ENCODE results near the gene TNFRSF1B. TPM values are rescaled to one million over a fixed set of nuclear protein-coding genes. Genes with fewer than 3 reads are reported as not detected.
A peak's percentile ranks its signal among the peaks of the same experiment; 100 is the strongest.

The TNFRSF1B gene
- polyA plus RNA-seq, 1 donor, result 11.8 TPM

DNA sequence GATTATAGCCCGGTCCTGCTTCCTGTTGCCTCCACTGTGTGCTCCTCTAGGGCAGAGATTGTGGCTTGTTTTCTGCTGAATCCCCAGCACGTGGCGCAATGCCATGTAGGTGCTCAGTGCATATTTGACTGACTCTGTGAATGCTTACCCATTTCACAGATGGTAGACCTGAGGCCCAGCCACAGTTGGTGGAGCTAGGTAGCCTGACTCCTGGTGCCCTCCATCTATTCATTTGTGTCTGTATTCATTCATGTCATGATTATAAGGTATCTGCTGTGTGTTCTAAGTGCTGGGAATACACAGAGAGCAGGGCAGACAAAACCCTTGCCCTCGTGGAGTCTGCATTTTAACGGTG lies 22.5 kb downstream of the TNFRSF1B start:
- DNase-seq (ENCODE audit: low read depth), result no peak

DNA sequence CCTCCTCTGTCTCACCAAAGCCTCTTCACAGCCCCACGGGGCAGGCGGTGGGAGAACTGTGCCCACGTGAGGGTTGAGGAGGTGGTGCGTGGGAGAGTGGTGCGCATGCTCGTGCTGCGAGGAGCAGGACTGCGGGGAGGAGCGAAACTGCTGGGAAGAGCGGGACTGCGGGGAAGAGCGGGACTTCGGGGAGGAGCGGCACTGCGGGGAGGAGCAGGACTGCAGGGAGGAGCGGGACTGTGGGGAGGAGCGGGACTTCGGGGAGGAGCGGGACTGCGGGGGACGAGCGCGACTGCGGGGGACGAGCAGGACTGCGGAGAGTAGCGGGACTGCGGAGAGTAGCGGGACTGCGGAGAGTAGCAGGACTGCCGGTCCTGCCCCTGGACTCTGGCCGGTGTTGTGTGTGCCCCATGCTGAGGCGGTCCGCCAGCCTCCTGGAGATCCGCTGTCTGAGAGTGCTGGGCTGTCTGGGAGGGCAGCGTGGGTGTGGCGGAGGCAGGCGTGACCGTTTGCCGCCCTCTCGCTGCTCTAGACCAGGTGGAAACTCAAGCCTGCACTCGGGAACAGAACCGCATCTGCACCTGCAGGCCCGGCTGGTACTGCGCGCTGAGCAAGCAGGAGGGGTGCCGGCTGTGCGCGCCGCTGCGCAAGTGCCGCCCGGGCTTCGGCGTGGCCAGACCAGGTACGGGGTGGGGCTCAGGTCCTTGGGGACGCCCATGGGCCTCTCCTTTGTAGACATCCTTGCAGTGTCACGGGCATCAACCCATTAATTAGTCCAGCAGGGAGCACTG lies 24.6 kb downstream of the TNFRSF1B start:
- DNase-seq (ENCODE audit: low read depth), result no peak

DNA sequence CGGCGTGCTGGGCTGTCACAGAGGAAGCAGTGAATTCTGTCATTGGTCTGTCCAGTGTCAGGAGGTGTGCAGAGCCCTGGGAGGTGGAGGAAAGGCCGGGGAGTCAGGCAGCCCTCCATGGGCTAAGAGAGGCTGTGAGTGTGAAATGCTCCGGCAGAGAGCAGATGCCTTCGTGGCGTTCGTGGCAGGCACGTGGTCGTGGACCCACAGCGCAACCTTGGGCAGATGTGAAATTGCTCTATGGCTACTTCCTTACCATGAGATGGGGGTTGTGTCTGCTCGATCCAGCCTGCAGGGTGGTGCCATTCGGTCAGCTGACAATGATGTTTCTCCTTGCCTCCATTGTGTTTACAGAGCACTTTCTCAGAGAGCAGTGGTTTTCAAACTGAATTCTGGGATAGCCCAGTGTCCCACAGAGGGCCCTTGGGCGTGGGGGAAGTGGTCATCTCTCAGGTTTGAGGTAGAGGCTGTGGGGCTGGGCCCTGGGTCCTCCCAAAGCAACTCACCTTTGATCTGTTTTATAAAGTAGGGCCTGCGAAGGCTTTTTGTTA lies 27.9 kb downstream of the TNFRSF1B start:
- DNase-seq (ENCODE audit: low read depth), result no peak

DNA sequence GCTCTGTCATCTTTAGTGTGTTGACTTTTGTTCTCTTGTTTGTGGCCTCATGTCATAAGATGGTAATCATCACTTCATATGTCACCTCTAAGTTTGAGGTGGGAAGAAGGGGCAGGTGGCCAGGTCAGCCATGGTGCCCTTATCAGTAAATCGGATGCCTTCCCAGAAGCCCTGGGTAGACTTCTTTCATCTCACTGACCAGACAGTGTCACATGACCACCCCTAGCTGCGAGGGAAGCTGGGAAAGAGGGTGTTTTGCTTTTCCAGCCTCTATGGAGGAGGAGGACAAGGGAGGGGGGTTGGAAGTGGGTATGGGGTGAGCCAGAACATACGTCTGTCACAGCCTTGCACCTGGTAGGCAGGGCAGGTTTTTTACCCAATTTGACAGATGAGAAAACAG lies 28.6 kb downstream of the TNFRSF1B start:
- no peak for DNase-seq (ENCODE audit: low read depth)

DNA sequence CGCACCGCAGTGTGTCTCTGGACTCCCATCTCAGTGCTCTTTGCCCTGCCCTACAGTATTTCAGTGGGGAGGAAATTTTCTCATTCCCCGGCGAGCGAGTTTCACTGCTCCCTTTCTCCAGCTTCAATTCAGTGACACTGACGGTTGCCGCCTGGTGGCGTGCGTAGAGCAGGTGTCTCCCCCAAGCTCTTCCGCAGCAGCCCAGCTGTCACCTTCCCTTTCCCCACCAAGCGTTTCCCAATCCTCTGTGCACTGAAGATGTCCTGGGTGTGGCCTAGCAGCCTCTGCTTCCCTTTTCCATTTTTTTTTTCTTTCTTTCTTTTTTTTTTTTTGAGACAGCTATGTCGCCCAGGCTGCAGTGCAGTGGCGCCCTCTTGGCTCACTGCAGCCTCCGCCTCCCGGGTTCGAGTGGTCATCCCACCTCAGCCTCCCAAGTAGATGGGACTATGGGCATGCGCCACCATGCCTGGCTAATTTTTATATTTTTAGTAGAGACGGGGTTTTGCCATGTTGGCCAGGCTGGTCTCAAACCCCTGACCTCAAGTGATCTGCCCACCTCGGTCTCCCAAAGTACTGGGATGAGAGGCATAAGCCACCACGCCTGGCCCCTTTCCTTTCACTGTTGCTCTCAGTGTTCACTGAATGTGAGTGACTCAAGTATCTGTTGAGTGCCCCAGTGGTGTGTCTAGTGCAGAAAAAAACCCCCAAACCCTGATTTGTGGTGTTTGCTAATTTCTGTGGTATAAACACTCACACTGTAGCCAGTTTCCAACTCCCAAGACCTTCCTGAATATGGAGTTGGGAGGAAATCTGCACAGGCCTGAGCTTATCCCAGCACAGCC lies 30.1 kb downstream of the TNFRSF1B start:
- no peak for DNase-seq (ENCODE audit: low read depth)

DNA sequence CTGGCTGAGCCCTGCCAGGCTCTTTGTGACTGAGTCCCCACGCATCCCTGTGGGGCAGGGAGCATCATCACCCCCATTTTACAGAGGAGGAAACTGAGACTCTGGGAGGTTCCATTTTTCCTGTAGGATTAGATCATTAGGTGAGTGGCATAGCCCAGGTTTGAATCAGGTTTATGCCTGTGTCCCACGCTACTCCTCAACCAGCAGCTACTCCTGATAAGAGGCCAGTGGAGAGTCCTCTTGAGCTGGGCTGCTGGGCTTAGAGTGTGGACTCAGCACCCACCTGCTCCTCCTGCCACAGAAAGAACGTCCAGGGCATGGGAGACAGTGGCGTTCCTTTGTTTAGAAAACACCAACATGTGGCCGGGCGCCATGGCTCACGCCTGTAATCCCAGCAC lies 30.7 kb downstream of the TNFRSF1B start:
- no peak for DNase-seq (ENCODE audit: low read depth)

DNA sequence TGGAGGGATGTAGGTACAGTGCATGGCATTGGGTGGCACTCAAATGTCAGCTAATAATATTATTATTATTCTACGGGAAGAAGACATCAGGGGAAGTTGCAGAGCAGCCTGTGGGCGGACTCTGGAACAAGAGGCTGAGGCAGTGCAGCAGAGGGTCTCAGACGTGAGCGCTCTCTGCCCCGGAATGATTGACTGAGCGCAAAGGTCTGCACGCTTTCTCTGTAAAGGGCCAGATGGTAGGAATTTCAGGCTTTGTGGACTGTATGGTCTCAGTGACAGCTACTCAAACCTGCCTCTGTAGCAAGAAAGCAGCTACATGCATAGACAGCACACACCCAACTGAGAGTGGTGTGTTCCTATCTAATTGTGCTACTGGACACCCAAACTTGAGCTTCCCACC lies 33.4 kb downstream of the TNFRSF1B start:
- DNase-seq (ENCODE audit: low read depth), result no peak

DNA sequence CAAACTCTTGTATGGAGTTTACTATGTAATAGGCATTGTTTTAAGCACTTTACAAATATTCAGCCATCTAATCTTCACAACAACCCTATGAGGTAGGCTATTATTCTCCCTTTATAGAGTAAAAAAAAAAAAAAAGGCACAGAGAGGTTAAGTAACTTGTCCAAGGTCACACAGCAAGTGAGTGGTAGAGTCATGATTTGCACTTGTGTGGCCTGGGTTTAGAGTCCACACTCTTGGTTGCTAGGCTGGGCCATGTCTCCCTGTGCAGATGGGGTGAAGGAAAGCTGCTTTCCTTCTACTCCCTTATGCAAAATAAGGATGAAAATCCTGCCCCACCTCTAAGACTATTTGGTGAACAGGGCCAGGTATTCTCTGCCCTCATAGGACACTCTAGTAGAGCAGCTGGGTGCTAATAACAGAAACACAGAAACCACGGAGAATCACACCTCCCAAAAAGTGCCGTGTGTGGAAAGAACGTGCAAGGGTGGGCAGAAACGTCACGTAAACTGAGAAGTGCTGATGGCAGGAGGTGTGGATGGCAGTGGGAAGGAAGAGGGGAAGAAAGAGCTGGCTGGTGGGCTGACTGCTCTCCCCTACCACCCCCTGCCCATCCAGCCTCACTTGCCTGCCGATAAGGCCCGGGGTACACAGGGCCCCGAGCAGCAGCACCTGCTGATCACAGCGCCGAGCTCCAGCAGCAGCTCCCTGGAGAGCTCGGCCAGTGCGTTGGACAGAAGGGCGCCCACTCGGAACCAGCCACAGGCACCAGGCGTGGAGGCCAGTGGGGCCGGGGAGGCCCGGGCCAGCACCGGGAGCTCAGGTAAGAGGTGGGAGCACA lies 34.8 kb downstream of the TNFRSF1B start:
- DNase-seq (ENCODE audit: low read depth), result no peak

DNA sequence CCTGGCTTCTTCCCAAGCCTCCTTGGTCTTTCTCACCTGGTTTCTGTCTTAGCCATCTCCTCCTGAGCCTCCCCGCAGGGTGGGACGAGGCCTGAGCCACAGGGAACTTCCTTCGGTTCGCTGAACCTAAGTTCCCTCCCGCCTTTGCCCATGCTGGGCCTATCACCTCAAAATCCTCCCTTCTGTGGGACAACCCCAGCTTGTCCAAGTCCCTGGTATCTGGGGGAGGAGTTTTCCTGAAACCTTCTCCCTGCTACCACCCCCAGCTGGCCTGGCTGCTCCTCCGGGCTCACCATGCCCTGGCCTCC lies 35.4 kb downstream of the TNFRSF1B start:
- DNase-seq (ENCODE audit: low read depth), result no peak

DNA sequence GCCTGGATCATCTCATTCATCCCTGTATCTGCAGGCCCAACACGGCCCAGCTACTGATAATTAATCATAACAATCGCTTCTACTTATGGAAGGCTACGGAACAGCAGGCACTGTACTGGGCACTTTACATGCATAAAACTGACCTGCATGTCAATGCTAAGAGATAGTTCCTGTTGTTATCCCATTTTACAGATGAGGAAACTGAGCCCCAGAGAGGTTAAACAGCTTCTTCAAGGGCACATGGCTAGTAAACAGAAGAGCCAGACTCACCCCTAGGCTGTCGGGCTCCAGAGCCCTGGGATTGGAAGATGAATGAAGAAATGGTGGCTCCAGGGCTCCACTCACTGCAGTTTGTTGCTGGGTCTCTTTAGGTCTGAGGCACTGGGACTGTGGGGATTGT lies 35.8 kb downstream of the TNFRSF1B start:
- DNase-seq (ENCODE audit: low read depth), result no peak

DNA sequence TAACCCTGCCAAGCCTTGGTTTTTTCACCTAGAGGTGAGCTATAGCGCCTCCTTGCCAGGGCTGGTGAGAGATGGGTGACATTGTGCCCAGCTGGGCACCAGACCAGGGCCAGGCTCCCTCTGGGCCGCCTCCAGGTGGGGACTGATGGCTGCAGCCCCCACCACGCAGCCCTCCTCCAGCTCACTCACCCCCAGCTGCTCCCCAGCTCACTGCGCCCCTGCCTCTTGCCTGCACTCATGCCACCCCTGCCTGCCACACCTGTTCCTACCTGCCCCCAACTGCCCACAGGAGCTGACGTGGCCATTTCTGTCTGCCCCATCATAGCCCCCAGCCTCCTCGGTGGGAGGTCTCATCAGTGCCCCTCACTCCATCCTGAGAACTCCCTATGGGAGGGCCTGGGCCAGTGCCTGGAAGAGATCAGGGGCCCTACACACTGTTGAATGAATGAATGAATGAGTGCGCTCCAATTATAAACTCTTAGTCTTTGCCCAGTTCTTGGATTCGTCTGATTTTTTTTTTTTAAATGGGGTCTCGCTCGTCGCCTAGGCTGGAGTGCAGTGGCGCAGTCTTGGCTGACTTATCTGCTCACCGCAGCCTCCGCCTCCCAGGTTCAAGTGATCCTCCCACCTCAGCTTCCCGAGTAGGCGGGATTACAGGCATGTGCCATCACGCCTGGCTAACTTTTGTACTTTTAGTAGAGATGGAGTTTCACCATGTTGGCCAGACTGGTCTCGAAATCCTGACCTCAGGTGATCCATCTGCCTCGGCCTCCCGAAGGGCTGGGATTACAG lies 36.6 kb downstream of the TNFRSF1B start:
- no peak for DNase-seq (ENCODE audit: low read depth)

DNA sequence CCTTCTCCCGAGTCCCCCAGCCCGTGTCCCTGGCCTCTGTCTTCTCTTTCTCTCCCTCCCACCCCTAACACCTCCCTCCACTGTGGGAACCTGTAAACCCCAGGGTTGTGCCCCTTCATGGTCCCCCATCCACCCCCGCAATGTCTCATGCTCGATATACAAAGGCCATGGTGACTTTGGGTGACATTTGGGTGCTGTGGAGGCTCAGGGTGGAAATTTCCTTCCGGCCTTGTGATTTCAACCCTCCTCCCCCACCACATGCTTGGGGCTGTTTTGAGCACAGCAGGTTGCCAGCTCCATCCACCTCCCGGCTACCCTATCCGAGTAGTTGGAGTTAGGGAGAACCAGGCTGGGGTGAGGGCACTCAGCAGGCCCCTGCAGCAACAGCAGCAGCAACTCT lies 37.3 kb downstream of the TNFRSF1B start:
- no peak for DNase-seq (ENCODE audit: low read depth)

DNA sequence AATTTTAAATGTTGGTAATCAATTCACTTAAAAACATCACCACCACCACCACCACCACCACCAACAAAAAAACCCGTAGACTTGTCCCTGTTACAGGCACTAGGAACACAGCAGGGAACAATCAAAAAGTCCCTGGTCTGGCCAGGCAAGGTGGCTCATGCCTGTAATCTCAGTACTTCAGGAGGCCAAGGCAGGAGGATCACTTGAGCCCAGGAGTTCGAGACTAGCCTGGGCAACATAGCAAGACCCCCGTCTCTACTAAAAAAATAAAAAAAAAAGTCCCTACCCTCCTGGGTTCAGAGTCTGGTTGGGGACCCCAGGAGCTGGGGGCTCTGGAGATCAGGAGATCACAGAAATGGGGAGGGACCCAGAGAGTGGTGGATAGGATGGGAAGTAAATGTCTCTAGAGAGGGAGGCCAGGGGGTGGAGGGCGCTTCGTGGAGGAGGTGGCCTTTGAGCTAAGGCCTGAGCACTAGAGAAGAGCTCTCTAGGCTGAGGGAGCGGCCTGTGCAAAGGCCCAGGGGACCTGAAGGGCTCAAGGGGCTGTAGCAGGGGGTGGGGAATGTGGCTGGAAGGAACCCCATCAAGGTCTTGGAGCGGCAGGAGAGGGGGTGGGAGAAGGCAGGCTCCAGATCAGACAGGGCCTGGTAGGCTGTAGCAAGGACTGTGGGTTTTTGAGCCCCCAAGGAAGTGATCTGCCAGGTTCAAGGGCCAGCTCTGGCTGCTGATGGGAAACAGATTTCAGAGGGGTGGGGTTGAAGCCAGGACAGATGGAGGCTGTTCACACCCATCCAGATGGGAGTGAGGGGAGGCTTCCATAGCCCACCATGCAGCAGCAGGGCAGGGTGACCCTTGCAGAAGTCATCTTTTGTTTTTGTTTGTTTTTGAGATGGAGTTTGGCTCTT lies 38.2 kb downstream of the TNFRSF1B start:
- no peak for DNase-seq (ENCODE audit: low read depth)

DNA sequence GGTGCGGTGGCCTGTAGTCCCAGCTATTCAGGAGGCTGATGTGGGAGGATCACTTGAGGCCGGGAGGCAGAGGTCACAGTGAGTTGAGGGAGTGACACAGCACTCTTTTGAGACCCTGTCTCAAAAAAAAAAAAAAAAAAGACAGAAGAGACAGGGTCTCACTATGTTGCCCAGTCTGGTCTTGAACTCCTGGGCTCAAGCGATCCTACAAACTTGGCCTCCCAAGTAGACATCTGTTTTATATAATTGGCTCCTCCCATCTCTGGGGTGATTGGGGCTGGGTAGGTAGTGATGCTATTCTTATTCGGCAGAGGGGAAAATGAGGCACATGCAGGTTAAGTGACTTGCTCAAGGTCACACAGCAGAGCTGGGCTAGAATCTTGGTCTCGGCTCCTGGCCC lies 39.4 kb downstream of the TNFRSF1B start:
- no peak for DNase-seq (ENCODE audit: low read depth)

DNA sequence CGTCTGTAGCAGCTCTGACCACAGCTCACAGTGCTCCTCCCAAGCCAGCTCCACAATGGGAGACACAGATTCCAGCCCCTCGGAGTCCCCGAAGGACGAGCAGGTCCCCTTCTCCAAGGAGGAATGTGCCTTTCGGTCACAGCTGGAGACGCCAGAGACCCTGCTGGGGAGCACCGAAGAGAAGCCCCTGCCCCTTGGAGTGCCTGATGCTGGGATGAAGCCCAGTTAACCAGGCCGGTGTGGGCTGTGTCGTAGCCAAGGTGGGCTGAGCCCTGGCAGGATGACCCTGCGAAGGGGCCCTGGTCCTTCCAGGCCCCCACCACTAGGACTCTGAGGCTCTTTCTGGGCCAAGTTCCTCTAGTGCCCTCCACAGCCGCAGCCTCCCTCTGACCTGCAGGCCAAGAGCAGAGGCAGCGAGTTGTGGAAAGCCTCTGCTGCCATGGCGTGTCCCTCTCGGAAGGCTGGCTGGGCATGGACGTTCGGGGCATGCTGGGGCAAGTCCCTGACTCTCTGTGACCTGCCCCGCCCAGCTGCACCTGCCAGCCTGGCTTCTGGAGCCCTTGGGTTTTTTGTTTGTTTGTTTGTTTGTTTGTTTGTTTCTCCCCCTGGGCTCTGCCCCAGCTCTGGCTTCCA lies 40.1 kb downstream of the TNFRSF1B start:
- DNase-seq (ENCODE audit: low read depth), result no peak

DNA sequence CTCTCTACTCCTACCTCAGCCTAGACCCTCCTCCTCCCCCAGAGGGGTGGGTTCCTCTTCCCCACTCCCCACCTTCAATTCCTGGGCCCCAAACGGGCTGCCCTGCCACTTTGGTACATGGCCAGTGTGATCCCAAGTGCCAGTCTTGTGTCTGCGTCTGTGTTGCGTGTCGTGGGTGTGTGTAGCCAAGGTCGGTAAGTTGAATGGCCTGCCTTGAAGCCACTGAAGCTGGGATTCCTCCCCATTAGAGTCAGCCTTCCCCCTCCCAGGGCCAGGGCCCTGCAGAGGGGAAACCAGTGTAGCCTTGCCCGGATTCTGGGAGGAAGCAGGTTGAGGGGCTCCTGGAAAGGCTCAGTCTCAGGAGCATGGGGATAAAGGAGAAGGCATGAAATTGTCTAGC lies 41.5 kb downstream of the TNFRSF1B start:
- no peak for DNase-seq (ENCODE audit: low read depth)

DNA sequence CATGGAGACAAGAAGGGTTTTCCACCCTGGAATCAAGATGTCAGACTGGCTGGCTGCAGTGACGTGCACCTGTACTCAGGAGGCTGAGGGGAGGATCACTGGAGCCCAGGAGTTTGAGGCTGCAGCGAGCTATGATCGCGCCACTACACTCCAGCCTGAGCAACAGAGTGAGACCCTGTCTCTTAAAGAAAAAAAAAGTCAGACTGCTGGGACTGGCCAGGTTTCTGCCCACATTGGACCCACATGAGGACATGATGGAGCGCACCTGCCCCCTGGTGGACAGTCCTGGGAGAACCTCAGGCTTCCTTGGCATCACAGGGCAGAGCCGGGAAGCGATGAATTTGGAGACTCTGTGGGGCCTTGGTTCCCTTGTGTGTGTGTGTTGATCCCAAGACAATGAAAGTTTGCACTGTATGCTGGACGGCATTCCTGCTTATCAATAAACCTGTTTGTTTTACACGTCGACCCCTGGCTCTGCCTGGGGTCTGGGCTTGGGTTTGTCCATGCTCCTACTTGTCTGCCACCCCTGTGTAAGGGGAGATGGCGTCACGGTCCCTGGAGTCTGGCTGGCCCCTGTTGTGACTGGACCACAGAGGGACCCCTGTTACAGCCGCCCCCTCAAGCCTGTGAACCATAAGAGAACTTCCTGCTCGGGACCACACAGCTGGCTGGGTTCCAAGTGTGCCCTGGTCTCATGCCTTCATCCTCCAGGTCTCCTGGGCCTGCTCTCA lies 42.1 kb downstream of the TNFRSF1B start:
- peak; percentile 38 for DNase-seq (ENCODE audit: low read depth)

DNA sequence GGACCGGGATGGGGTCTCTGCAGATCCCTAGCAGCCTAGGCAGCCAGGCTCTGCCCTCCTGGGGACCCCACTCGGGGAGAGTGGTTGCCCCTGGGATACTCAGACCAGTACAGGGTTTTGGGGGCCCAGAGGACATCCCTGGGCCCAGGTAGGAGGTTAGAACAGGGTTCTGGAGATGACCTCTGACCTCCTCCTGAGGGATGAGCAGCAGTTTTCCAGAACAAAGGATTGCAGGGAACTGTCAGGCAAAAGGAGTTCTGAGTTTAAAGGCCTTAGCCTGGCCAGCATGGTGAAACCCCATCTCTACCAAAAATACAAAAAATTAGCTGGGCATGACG lies 42.7 kb downstream of the TNFRSF1B start:
- DNase-seq (ENCODE audit: low read depth), result no peak
